Measurements from ENCODE around the gene IFT122.

- TF ChIP-seq POLR2A (IDR thresholded peaks at IDR 0.05): peak in 1 of 2 donors; percentile 39
- TF ChIP-seq, protein P1, sequence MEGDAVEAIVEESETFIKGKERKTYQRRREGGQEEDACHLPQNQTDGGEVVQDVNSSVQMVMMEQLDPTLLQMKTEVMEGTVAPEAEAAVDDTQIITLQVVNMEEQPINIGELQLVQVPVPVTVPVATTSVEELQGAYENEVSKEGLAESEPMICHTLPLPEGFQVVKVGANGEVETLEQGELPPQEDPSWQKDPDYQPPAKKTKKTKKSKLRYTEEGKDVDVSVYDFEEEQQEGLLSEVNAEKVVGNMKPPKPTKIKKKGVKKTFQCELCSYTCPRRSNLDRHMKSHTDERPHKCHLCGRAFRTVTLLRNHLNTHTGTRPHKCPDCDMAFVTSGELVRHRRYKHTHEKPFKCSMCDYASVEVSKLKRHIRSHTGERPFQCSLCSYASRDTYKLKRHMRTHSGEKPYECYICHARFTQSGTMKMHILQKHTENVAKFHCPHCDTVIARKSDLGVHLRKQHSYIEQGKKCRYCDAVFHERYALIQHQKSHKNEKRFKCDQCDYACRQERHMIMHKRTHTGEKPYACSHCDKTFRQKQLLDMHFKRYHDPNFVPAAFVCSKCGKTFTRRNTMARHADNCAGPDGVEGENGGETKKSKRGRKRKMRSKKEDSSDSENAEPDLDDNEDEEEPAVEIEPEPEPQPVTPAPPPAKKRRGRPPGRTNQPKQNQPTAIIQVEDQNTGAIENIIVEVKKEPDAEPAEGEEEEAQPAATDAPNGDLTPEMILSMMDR (IDR thresholded peaks at IDR 0.05): peak in 1 of 6 experiments; percentile 5
Observed at GRCh38 chr3:129428376-129429079, 11.5 kb upstream of the IFT122 start, which contains the start of gene EFCAB12.
